Parathyroid adenoma (tissue), 2 donors: ENCODE measurements around the gene DENND1B.

Source experiments
- H2AFZ ChIP-seq: fragments of 300-600 bp; sonication (generic); one replicate; pipeline ENCODE4 v1.7.0; 2017; ENCODE audit warnings: antibody characterized with exemption, mild to moderate bottlenecking
- H3K27ac ChIP-seq: fragments of 300-600 bp; sonication (generic); one replicate; pipeline ENCODE4 v1.7.0; 2017
- H3K27me3 ChIP-seq: fragments of 300-600 bp; sonication (generic); one replicate; pipeline ENCODE4 v1.7.0; 2017; ENCODE audit warnings: low read length; ENCODE audit not compliant: control insufficient read depth, insufficient read depth
- H3K36me3 ChIP-seq: fragments of 300-600 bp; sonication (generic); one replicate; pipeline ENCODE4 v1.7.0; 2017; ENCODE audit warnings: low read length; ENCODE audit not compliant: control insufficient read depth, insufficient read depth
- H3K4me1 ChIP-seq: fragments of 300-600 bp; sonication (generic); one replicate; pipeline ENCODE4 v1.7.0; 2017; ENCODE audit warnings: control low read depth
- H3K4me2 ChIP-seq: fragments of 300-600 bp; sonication (generic); one replicate; pipeline ENCODE4 v1.7.0; 2017; ENCODE audit warnings: low read length
- H3K4me3 ChIP-seq: fragments of 300-600 bp; sonication (generic); one replicate; pipeline ENCODE4 v1.7.0; 2017; ENCODE audit warnings: low read depth, low read length
- H3K79me2 ChIP-seq: fragments of 300-600 bp; sonication (generic); one replicate; pipeline ENCODE4 v1.7.0; 2017; ENCODE audit warnings: control low read depth
- H3K9ac ChIP-seq: fragments of 300-600 bp; sonication (generic); one replicate; pipeline ENCODE4 v1.7.0; 2017; ENCODE audit warnings: mild to moderate bottlenecking
- H3K9me3 ChIP-seq: fragments of 300-600 bp; sonication (generic); one replicate; pipeline ENCODE4 v1.7.0; 2017; ENCODE audit warnings: low read length; ENCODE audit not compliant: control insufficient read depth
- CTCF ChIP-seq: fragments of 300-600 bp; sonication (generic); IDR thresholded peaks from one replicate; pipeline ENCODE4 v1.7.0; 2017; ENCODE audit warnings: antibody characterized with exemption, mild to moderate bottlenecking
- donor health status: primary hyperparathyroidism.

The DENND1B gene

GRCh38 chr1:197692965-197693364, 82.3 kb downstream of the DENND1B start:
- Histone ChIP-seq H3K27me3 (no peaks in the 10 kb centered on the region), H3K9ac (no peak overlapping the region), H3K27ac (no peak overlapping the region), H3K79me2 (no peaks in the 10 kb centered on the region), H2AFZ (no peak overlapping the region), H3K36me3 (no peaks in the 10 kb centered on the region), H3K4me3 (no peak overlapping the region), H3K9me3 (peaks cover 5% of the 10 kb centered on the region), H3K4me2 (no peak overlapping the region), H3K4me1 (no peaks in the 10 kb centered on the region)
- no peak for TF ChIP-seq CTCF

GRCh38 chr1:197691816-197692215, 83.5 kb downstream of the DENND1B start:
- no peak overlapping the region for H3K9ac ChIP-seq
- H3K4me1 ChIP-seq = no peaks in the 10 kb centered on the region
- no peaks in the 10 kb centered on the region for H3K79me2 ChIP-seq
- no peak for TF ChIP-seq CTCF
- no peak overlapping the region for H2AFZ ChIP-seq
- H3K9me3 ChIP-seq = peaks cover 5% of the 10 kb centered on the region
- no peak overlapping the region for H3K4me3 ChIP-seq
- no peaks in the 10 kb centered on the region for H3K27me3 ChIP-seq
- no peaks in the 10 kb centered on the region for H3K36me3 ChIP-seq
- H3K4me2 ChIP-seq = no peak overlapping the region
- no peak overlapping the region for H3K27ac ChIP-seq

GRCh38 chr1:197690074-197690473, 85.2 kb downstream of the DENND1B start:
- no peaks in the 10 kb centered on the region for H3K4me1 ChIP-seq
- TF ChIP-seq CTCF = no peak
- no peaks in the 10 kb centered on the region for H3K36me3 ChIP-seq
- no peak overlapping the region for H3K4me3 ChIP-seq
- H3K27me3 ChIP-seq = no peaks in the 10 kb centered on the region
- peaks cover 5% of the 10 kb centered on the region for H3K9me3 ChIP-seq
- no peaks in the 10 kb centered on the region for H3K79me2 ChIP-seq
- H3K9ac ChIP-seq = no peak overlapping the region
- H3K4me2 ChIP-seq = no peak overlapping the region
- no peak overlapping the region for H3K27ac ChIP-seq
- H2AFZ ChIP-seq = no peak overlapping the region

- no peak for TF ChIP-seq CTCF
- H3K27me3 ChIP-seq = no peaks in the 10 kb centered on the region
Measured at GRCh38 chr1:197688233-197688632, 87.0 kb downstream of the DENND1B start.

GRCh38 chr1:197686702-197687355, 88.5 kb downstream of the DENND1B start:
- H3K36me3 ChIP-seq = no peaks in the 10 kb centered on the region
- H3K4me3 ChIP-seq = no peak overlapping the region
- peaks cover 5% of the 10 kb centered on the region for H3K9me3 ChIP-seq
- H3K9ac ChIP-seq = no peak overlapping the region
- no peaks in the 10 kb centered on the region for H3K4me1 ChIP-seq
- no peak for TF ChIP-seq CTCF
- H3K27me3 ChIP-seq = no peaks in the 10 kb centered on the region
- no peak overlapping the region for H3K4me2 ChIP-seq
- H3K79me2 ChIP-seq = no peaks in the 10 kb centered on the region
- no peak overlapping the region for H2AFZ ChIP-seq
- H3K27ac ChIP-seq = no peak overlapping the region

More at GRCh38 chr1:197688233-197688632, 87.0 kb downstream of the DENND1B start:
- Histone ChIP-seq H3K36me3 (no peaks in the 10 kb centered on the region), H3K9ac (no peak overlapping the region), H3K9me3 (peaks cover 5% of the 10 kb centered on the region), H3K4me2 (no peak overlapping the region), H3K4me3 (no peak overlapping the region), H3K79me2 (no peaks in the 10 kb centered on the region), H3K4me1 (no peaks in the 10 kb centered on the region), H2AFZ (no peak overlapping the region), H3K27ac (no peak overlapping the region)
